Measurements from ENCODE around the gene TRIM14.
"Not testable (repeated sequence)": the region's sequence is repeated elsewhere in the genome, so short reads cannot be mapped to it uniquely, and the experiment has no call there.

TRIM14 gene

DNA sequence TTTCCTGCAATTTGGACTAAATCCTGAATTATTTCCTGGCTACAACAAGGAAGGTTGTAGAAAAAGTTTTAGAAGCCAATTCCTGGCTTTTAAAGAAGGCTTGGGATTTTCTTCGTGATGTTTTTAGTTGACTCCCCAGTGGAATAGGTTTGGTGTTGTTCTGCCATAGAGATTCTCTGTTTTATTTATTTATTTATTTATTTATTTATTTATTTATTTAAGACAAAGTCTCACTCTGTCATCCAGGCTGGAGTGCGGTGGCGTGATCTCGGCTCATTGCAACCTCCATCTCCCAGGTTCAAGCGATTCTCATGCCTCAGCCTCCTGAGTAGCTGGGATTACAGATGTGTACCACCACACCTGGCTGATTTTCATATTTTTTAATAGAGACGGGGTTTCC, 1.9 kb downstream of the TRIM14 start:
- not testable (repeated sequence) for DNase-seq (ENCODE audit: low read depth in 3 of 3, low spot score in 1 of 3)

GRCh38 chr9:98109052-98109451, 10.0 kb downstream of the TRIM14 start:
- no peak for DNase-seq (ENCODE audit: low read depth in 3 of 3, low spot score in 1 of 3)

DNA sequence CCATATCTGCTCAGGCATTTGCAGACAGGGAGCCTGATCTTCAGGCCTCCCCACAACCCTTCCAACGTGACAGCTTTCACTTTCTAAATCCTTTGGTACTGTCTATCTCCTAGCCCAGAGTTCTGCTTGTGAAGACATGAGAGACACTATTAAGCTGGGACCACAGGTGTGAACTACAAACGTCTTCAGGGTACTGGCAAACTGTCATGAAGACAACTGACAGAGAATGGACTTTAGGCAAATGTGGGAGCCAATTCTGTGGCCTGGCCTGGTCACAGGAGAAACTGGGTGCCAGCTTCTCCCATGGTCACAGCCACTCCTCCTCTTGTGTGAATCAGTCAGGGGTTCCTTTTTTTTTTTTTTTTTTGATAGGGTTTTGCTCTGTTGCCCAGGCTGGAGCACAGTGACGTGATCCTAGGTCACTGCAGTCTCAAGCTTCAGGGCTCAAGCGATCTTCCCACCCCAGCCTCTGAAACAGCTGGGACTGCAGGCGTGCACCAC, 10.4 kb downstream of the TRIM14 start:
- DNase-seq (ENCODE audit: low read depth in 3 of 3, low spot score in 1 of 3), result no peak

DNA sequence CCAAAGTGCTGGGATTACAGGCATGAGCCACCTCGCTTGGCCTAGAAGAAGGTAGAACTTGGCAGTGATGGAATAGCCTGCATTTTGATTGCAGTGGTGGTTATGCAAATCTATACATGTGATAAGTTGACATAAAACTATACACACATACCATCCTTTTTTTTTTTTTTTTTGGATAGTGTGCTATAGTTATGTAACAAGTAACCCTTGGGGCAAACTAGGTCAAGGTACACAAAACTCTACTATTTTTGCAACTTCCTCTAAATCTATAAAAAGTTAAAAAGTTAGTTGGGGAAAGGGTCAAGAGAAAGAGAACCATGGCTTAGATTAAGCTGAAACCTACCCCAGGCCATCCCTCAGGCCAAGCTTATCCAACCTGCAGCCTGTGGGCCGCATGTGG, 11.1 kb downstream of the TRIM14 start:
- no peak for DNase-seq (ENCODE audit: low read depth in 3 of 3, low spot score in 1 of 3)

DNA sequence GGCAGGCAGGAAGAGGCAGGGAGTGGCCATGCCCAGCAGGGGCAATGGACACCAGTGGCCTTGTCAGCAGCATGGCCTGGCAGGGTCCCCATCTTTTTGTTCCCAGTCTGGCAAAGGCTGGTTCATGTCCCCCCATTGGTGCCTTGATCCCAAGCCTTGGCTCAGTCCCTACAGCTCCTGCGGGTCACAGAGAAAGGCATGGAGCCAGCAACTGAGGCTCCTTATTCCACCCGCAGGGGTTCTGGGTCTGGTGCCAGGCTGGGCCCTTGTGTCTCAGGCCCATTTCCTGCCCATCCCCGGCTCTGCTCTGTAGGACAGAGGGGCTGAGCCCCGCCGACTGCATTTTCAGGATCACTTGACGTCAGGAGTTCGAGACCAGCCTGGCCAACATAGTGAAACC, 14.0 kb downstream of the TRIM14 start:
- no peak for DNase-seq (ENCODE audit: low read depth in 3 of 3, low spot score in 1 of 3)

- no peak for DNase-seq (ENCODE audit: low read depth in 3 of 3, low spot score in 1 of 3)
Observed at GRCh38 chr9:98104445-98104881, 14.6 kb downstream of the TRIM14 start.

DNA sequence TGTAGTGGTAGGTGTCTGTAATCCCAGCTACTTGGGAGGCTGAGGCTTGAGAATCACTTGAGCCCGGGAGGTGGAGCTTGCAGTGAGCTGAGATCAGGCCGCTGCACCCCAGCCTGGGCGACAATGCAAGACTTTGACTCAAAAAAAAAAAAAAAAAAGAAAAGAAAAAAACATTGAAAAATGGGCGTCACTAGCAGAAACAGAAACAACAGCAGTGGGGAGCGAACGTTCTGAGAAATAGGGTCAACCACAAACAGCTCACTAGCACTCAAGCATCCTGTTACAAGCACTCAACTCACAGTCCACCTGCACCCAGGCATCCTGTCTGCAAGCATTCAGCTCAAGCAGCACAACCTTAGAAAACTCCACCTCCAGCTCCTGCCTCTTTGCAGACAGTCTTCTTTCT, 17.2 kb downstream of the TRIM14 start:
- peak in 2 of 3 donors; percentile 63 to 69 for DNase-seq (ENCODE audit: low read depth in 3 of 3, low spot score in 1 of 3)

DNA sequence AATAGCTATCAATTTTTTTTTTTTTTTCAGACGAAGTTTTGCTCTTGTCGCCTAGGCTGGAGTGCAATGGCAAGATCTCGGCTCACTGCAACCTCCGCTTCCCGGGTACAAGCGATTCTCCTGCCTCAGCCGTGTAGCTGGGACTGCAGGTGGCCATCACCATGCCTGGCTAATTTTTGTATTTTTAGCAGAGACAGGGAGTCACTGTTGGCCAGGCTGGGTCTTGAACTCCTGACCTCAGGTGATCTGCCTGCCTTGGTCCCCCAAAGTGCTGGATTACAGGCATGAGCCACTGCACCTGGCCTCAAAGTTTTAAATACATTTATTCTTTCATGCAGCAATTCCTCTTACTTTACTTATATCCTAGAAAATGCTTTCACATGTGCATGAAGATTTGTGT, 17.6 kb downstream of the TRIM14 start:
- DNase-seq (ENCODE audit: low read depth in 3 of 3, low spot score in 1 of 3), result no peak

DNA sequence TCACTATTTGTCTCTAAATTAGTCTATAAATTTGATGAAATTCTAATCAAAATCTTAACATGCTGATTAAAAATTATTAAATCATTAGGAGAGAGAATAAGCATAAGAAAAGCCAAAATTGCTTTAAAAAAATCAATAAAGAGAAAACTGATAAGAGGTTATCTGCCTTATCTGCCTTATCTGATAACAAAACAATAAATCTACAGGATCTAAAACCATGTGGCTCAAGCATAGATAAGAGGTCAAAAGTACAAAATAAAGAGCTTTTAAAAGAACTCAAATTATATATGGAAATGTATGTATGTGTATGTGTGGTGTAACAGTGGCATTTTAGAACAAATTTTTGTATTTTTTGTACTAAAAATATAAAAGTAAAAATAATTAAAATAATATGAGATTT, 18.6 kb downstream of the TRIM14 start:
- no peak for DNase-seq (ENCODE audit: low read depth in 3 of 3, low spot score in 1 of 3)

GRCh38 chr9:98099898-98100297, 19.1 kb downstream of the TRIM14 start:
- no peak for DNase-seq (ENCODE audit: low read depth in 3 of 3, low spot score in 1 of 3)

DNA sequence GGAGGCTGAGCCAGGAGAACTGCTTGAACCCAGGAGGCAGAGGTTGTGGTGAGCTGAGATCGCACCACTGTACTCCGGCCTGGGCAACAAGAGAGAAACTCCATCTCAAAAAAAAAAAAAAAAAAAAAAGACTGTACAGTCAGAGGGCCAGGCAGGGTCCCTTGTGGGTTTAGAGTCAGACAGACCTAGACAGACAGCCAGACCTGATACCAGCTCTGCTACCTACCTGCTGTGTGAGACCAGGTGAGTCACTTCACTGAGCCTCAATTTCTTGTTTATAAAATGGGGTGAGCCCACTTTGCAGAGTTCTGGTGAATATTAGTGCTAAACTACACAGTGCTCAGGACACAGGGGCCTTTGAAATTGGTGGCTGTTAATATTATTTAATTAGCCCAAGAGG, 19.7 kb downstream of the TRIM14 start:
- DNase-seq (ENCODE audit: low read depth in 3 of 3, low spot score in 1 of 3), result no peak

- no peak for DNase-seq (ENCODE audit: low read depth in 3 of 3, low spot score in 1 of 3)
Observed at GRCh38 chr9:98097836-98098235, 21.2 kb downstream of the TRIM14 start.

DNA sequence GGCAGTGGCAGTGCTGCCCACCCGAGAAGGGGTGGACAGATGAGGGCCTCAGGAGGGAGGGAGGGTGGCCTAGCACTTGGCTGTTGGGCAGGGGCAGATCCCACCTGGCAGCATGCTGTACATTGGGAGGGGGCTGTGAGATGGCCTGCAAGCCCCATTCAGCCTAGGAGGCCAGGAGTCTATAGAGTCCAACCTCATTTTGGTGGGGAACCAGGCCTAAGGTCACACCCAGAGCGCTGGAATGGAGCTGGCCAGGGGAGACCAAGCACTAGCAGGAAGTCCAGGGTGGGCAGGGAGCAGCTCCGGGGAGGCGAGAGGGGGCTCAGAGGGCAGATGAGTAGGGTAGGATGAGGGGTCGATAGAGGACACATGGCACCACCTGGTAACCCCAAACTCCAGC, 22.9 kb downstream of the TRIM14 start:
- DNase-seq (ENCODE audit: low read depth in 3 of 3, low spot score in 1 of 3), result no peak

DNA sequence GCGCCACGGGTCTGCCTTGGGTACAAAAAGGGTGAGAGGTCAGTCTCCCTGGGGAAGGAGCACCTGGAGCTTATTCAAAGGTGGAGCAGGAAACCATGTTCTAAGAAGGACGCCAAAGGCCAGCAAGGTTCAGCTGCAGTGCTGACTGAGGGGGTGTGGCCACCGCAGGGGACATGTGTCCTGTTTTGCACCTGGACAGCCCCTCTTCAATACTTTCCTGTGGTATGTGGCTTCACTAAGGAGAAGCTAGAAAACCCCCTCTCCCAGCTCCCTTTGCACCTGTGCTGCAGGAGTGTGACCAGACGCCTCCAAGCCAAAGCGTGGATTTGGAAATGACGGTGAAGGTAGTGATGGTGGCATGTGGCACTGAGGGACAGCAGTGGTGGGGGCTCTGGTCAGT, 23.6 kb downstream of the TRIM14 start:
- no peak for DNase-seq (ENCODE audit: low read depth in 3 of 3, low spot score in 1 of 3)

DNA sequence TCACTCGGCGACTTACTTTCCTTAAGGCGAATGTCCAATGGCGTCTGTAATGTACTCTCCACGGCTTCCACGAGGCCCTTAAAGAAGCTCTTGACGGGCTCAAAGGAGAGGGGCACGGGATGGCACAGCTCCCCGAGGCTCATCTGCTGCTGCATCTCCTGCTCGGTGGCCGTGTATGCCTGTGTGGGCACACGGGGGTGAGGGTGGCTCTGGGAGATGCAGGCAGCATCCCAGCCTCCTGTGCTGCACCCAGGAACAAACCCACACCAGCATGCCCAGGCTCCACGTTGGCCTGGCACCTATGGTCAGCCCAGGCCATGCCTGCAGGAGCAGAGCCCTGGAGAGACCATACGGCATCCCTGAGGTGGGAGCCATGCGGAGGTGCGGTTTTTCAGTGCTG, 24.2 kb downstream of the TRIM14 start:
- DNase-seq (ENCODE audit: low read depth in 3 of 3, low spot score in 1 of 3), result no peak

GRCh38 chr9:98094316-98094715, 24.7 kb downstream of the TRIM14 start:
- no peak for DNase-seq (ENCODE audit: low read depth in 3 of 3, low spot score in 1 of 3)

DNA sequence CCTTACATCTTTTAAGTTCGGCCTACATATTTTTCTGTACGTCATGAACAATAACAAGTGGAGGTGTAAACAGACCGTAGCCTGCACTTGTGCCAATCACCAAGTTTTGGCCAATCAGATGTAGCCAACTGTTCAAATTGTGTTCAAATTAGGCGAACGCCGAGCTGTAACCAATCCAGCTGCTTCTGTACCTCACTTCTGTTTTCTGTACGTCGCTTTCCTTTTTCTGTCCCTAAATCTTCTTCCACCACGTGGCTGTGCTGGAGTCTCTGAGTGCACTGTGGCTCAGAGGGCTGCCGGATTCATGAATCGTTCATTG, 26.4 kb downstream of the TRIM14 start:
- no peak for DNase-seq (ENCODE audit: low read depth in 3 of 3, low spot score in 1 of 3)

GRCh38 chr9:98091735-98092612, 27.0 kb downstream of the TRIM14 start:
- no peak for DNase-seq (ENCODE audit: low read depth in 3 of 3, low spot score in 1 of 3)

- not testable (repeated sequence) for DNase-seq (ENCODE audit: low read depth in 3 of 3, low spot score in 1 of 3)
Observed at GRCh38 chr9:98090674-98091073, 28.3 kb downstream of the TRIM14 start.

DNA sequence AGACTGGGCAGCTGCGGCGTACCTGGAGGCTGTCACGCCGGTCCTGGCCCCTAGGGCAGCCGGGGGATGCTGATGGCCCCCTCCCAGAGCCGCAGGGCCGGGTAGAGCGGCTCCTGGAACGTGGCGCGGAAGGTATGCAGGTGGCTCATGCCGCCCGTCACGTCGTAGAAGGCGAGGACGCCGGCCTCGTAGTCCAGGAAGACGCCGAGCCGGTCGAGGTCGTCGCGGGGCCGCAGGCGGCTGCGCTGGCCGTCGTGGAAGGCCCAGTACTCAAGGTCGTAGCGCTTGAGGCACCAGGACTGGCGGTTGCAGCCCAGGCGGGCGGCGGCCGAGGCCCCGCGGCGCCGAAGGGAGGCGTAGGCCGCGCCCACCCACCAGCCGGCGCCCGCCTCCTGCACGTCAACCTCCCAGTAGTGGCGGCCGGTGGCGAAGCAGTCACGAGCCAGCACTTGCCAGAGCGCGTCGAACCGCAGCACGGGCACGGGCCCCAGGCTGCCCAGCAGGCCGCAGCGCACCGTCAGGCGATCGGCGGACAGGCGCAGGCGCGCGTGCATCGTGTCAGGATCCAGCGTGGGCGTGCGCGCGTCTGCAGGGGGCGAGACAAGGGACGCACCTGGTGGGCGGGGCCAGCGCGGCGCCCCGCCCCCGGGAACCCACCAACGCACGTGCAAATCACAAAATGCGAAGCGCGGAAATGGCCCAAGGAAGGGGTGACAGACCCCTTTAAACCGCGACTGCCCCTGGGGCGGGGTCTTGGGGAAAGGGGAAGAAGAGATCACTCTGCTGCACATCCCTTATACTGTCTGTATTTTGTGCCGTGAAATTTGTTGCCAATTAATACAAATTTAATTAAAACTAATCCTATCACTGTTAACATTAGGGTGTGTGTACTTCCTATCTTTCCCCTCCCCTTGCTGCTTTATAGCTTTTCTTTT, 31.3 kb downstream of the TRIM14 start:
- peak in 1 of 3 donors; percentile 30 for DNase-seq (ENCODE audit: low read depth in 3 of 3, low spot score in 1 of 3)

DNA sequence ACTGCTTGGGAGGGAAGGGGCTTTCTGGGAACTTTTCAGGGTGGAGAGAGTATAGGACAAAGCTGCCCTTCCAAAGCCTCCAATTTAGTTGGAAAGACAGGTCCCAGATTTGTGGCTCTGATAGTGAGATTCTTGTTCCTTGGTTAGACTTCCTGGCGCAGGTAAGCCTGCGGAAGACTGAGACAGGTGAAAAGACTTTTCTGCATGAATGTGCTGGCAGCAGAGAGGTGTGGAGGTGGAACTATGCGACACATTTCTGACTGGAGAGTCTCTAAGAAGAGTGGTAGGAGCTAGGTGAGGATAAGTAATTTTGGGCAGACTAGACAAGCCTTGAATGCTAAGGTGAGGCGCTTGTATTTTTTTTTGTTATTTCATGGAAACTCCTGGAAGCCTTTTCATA, 32.6 kb downstream of the TRIM14 start:
- DNase-seq (ENCODE audit: low read depth in 3 of 3, low spot score in 1 of 3), result no peak

DNA sequence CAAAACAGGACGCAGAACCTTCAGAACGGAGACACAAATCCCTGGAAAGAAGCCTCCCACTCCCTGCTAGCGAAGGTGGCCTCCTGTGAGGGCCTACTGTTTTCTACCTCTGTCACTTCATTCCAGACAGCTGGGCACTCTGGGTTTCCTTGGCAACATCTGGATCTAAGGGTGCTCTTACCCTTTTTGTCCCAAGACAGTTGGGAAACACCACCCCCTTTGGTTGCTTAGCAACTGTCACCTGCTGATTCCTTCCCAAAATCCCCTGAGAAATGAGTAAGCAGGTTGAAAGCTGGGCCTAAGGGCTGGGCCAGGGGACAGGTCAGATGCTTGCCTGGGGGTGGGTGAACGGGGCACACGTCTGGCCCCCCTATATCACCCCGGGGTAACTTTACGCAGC, 33.1 kb downstream of the TRIM14 start:
- no peak for DNase-seq (ENCODE audit: low read depth in 3 of 3, low spot score in 1 of 3)
